Measurements from ENCODE around the gene KDM6A. TPM values are rescaled to one million over a fixed set of nuclear protein-coding genes. Genes with fewer than 3 reads are reported as not detected.
"Not testable (repeated sequence)": the region's sequence is repeated elsewhere in the genome, so short reads cannot be mapped to it uniquely, and the experiment has no call there.

KDM6A gene
- total and polyA plus RNA-seq, 4 donors: 6.3 to 42.3 (median 22.5) TPM

DNA sequence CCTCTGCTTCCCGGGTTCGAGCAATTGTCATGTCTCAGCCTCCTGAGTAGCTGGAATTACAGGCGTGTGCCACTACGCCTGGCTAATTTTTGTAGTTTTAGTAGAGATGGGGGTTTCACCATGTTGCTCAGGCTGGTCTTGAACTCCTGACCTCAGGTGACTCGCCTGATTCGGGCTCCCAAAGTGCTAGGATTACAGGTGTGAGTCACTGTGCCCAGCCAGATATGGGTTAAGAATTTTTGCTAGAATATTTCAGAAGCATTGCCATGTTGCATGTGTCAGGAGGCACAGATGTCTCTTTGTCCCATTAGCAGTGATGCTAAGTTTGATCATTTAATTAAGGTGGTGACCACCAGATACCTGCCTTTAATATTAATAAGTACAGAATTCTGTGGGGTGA is 22.1 kb upstream of the KDM6A start:
- DNase-seq; H3K36me3 ChIP-seq (ENCODE audit: control insufficient read depth in 1 of 2, insufficient read depth in 2 of 2, low read length in 1 of 2); H3K4me3 ChIP-seq (ENCODE audit: low read length in 2 of 2); H3K9me3 ChIP-seq (ENCODE audit: control insufficient read depth, low read length); H3K27me3 ChIP-seq (ENCODE audit: control insufficient read depth in 1 of 2, insufficient read depth in 2 of 2, low read length in 1 of 2); ATAC-seq (ENCODE audit: low FRiP score); H3K27ac ChIP-seq (ENCODE audit: low read depth in 1 of 2, low read length in 2 of 2); intact Hi-C loops (cut with DNase I); H3K4me1 ChIP-seq (ENCODE audit: control insufficient read depth in 1 of 2, insufficient read depth in 2 of 2, low read length in 2 of 2): not testable (repeated sequence)
- WGBS, 2 donors: 88 to 91% methylated on average over 6 of the region's 6 CpGs

DNA sequence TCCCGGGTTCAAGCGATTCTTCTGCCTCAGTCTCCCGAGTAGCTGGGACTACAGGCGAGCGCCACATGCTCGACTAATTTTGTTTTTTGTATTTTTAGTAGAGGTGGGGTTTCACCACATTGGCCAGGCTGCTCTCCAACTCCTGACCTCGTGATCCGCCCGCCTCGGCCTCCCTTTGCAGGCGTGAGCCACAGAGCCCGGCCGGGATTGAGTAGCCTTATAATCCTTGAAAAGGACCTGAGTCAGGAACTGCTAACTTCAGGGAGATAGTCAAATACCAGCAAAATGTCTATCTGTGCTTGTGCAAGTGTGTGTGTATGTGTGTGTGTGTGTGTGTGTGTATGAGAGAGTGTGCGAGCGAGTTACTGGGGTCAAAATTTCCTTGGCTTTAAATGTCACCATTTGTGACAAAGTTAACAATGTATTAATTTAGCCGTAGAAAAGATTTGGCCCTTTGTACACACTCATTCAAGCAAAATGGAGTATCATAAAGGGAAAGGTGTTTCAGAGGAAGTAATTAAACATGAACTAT is 1.8 kb upstream of the KDM6A start:
- Histone ChIP-seq H3K9me3 (ENCODE audit: control insufficient read depth, low read length) (no peaks in the 10 kb centered on the region), H3K4me3 (ENCODE audit: low read length in 2 of 2) (no peak overlapping the region), H3K36me3 (ENCODE audit: control insufficient read depth in 1 of 2, insufficient read depth in 2 of 2, low read length in 1 of 2) (no peaks in the 10 kb centered on the region), H3K4me1 (ENCODE audit: control insufficient read depth in 1 of 2, insufficient read depth in 2 of 2, low read length in 2 of 2) (no peaks in the 10 kb centered on the region), H3K27ac (ENCODE audit: low read depth in 1 of 2, low read length in 2 of 2) (no peak overlapping the region), H3K27me3 (ENCODE audit: control insufficient read depth in 1 of 2, insufficient read depth in 2 of 2, low read length in 1 of 2) (no peaks in the 10 kb centered on the region)
- intact Hi-C loops (cut with DNase I): loop anchor here in 1 of 2 donors (10.0 kb wide), 1 partner anchor 194 kb away; no protein-coding TSS in a partner anchor
- no peak for DNase-seq
- no peak for ATAC-seq (ENCODE audit: low FRiP score)
- WGBS, 2 donors: 60 to 76% methylated on average over 16 of the region's 16 CpGs

DNA sequence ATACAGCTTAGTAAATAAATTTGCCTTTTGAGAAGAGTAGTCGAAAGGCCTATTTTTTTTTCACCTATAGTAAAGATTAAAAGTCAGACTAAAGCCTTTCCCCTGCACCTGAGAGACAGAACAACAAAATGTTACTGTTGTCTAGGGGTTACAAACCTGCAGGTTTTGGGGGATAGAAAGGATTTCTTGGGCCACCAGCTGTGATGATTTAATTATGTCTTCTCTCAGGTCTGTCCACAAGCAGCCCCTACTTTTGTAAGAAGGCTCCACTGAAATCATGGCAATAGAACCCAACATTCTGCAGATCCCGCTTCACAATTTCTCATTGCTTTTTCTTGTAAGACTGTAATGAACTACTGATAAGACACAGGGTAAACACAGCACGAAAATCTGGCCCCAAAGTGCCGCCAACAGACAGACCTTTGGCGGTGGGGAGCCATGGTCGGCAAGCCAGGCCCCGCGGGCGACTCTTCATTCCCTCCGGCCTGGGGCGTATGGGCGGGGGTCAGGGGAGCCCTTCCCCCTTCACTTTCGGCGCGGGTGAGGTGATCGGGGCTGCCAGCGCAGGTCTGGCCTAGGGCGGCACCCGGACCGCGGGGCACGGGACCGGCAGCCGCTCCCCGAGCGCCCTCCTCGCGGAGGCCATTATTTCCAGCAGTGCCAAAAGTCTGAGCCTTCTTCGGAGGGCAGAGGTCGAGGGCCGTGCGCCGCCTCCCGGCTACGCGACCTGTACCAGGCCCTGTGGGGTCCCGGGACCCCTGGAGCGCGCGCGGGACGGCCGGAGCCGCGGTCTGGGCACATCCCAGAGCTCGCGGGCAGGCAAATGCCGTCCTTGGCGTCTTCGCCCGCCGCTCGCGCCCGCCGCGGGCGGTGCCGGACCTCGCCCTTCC is 812 bp upstream of the KDM6A start:
- ATAC-seq (ENCODE audit: low FRiP score) (peak; percentile 55), DNase-seq (peak in 1 of 2 donors; percentile 85)
- intact Hi-C loops (cut with DNase I): loop anchor here in 1 of 2 donors (10.0 kb wide), 1 partner anchor 193 kb away; no protein-coding TSS in a partner anchor
- no peaks in the 10 kb centered on the region for H3K27me3 ChIP-seq (ENCODE audit: control insufficient read depth in 1 of 2, insufficient read depth in 2 of 2, low read length in 1 of 2)
- 0 to 1% methylated on average over 59 to 60 of the region's 60 CpGs for WGBS, 2 donors
- peak overlapping the region; percentile 43 to 79 for H3K27ac ChIP-seq (ENCODE audit: low read depth in 1 of 2, low read length in 2 of 2)
- H3K4me3 ChIP-seq (ENCODE audit: low read length in 2 of 2): peak overlapping the region; percentile 76 to 83
- H3K36me3 ChIP-seq (ENCODE audit: control insufficient read depth in 1 of 2, insufficient read depth in 2 of 2, low read length in 1 of 2): no peaks in the 10 kb centered on the region
- H3K4me1 ChIP-seq (ENCODE audit: control insufficient read depth in 1 of 2, insufficient read depth in 2 of 2, low read length in 2 of 2): no peaks in the 10 kb centered on the region
- no peaks in the 10 kb centered on the region for H3K9me3 ChIP-seq (ENCODE audit: control insufficient read depth, low read length)

DNA sequence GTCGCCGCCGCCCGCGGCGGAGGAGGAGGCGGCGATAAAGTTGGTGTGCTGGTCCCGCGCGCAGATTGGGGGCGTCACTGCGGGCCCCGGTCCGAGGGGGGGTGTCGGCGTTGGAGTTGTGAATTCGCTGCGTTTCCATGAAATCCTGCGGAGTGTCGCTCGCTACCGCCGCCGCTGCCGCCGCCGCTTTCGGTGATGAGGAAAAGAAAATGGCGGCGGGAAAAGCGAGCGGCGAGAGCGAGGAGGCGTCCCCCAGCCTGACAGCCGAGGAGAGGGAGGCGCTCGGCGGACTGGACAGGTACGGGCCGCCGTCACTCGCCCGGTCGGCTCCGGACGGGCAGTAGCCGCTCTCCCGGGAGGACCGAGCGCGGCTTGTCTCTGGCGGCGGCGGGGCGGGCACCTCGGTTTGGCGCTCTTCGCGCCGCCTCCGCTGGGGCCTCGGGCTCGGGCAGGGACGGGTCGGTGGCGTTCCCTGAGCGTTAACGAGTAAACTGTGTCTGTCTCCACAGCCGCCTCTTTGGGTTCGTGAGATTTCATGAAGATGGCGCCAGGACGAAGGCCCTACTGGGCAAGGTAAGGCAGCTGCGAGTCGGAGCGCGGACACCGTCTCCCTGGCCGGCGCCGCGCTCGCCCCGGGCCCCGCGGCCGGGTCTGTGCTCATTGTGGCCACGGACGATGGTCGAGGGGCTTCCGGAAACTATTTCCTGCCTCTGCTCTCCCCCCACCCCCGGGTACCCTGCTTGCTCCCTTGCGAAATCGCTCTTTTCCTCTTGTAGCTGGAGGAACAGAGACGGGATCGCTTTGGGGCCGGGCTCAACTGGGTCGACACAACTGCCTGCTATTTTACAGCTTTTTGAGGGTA is 658 bp downstream of the KDM6A start:
- H3K9me3 ChIP-seq (ENCODE audit: control insufficient read depth, low read length): no peaks in the 10 kb centered on the region
- peak overlapping the region; percentile 81 to 97 for H3K4me3 ChIP-seq (ENCODE audit: low read length in 2 of 2)
- intact Hi-C loops (cut with DNase I): loop anchor here in 1 of 2 donors (10.0 kb wide), 1 partner anchor 191 kb away; no protein-coding TSS in a partner anchor
- H3K27me3 ChIP-seq (ENCODE audit: control insufficient read depth in 1 of 2, insufficient read depth in 2 of 2, low read length in 1 of 2): no peaks in the 10 kb centered on the region
- DNase-seq: peak; percentile 72 to 89
- H3K36me3 ChIP-seq (ENCODE audit: control insufficient read depth in 1 of 2, insufficient read depth in 2 of 2, low read length in 1 of 2): no peaks in the 10 kb centered on the region
- H3K27ac ChIP-seq (ENCODE audit: low read depth in 1 of 2, low read length in 2 of 2): peak overlapping the region; percentile 46 to 66
- H3K4me1 ChIP-seq (ENCODE audit: control insufficient read depth in 1 of 2, insufficient read depth in 2 of 2, low read length in 2 of 2): no peaks in the 10 kb centered on the region
- WGBS, 2 donors: 0% methylated on average over 60 to 99 of the region's 99 CpGs
- ATAC-seq (ENCODE audit: low FRiP score): peak; percentile 53

DNA sequence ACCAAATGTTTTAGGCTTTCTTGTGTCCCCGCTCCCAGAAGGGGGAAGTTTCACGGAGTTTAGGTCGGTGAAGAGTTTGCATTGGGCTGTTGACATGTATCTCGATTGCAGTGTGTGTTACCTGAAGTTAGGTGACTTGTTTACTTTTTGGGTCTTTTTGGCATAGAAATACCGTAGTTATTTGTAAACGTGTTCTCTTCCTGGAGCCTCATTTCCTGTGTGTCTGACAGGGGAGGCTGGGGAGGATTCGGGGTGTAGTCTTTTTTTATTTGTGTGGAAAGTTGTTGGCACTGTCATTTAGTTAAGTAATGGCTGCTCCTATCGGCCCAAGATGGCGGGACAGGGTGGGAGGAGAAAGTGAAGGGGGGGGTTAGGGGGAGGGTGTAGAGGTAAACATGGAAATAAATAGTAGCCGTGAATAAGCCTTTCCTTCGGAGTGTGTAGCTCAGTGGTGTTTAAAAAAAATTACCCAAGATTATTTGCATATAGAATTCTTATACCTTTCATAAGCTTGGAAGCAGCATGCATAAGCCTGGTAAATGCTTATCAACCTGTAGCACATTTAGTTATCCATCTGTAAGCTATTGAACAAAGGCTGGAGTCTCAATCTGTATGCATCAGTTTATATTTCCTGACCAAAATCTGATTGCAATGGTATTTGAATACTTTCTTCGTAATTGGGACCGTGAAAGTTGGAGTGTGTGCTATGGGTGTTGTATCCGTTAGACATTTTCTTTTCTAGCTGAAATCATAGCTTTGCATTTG is 1.6 kb downstream of the KDM6A start:
- no peak for DNase-seq
- ATAC-seq (ENCODE audit: low FRiP score): no peak
- H3K9me3 ChIP-seq (ENCODE audit: control insufficient read depth, low read length): no peaks in the 10 kb centered on the region
- intact Hi-C loops (cut with DNase I): loop anchor here (5.0 to 10.0 kb wide), 2 partner anchors 190 to 193 kb away; no protein-coding TSS in a partner anchor
- 0 to 3% methylated on average over 14 of the region's 14 CpGs for WGBS, 2 donors
- H3K27me3 ChIP-seq (ENCODE audit: control insufficient read depth in 1 of 2, insufficient read depth in 2 of 2, low read length in 1 of 2): no peaks in the 10 kb centered on the region
- peak overlapping the region; percentile 46 to 66 for H3K27ac ChIP-seq (ENCODE audit: low read depth in 1 of 2, low read length in 2 of 2)
- peak overlapping the region; percentile 81 to 97 for H3K4me3 ChIP-seq (ENCODE audit: low read length in 2 of 2)
- H3K36me3 ChIP-seq (ENCODE audit: control insufficient read depth in 1 of 2, insufficient read depth in 2 of 2, low read length in 1 of 2): no peaks in the 10 kb centered on the region
- H3K4me1 ChIP-seq (ENCODE audit: control insufficient read depth in 1 of 2, insufficient read depth in 2 of 2, low read length in 2 of 2): no peaks in the 10 kb centered on the region

DNA sequence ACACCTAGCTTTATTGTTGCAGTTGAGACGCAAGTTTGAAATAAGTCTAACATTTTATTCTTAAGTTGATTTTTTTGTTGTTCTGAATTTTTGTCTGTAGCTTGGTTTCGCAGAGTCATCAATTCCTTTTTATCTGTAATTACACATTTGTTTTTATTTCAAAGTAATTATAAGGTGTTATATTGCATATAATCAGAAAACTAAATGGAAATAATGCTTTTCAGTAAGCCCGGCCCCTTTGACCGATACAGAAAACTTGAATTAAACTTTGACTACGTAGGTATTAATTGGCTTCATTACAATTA is 2.1 kb downstream of the KDM6A start:
- Histone ChIP-seq H3K9me3 (ENCODE audit: control insufficient read depth, low read length) (no peaks in the 10 kb centered on the region), H3K36me3 (ENCODE audit: control insufficient read depth in 1 of 2, insufficient read depth in 2 of 2, low read length in 1 of 2) (no peaks in the 10 kb centered on the region), H3K4me3 (ENCODE audit: low read length in 2 of 2) (peak overlapping the region; percentile 81 to 97), H3K27ac (ENCODE audit: low read depth in 1 of 2, low read length in 2 of 2) (no peak overlapping the region), H3K4me1 (ENCODE audit: control insufficient read depth in 1 of 2, insufficient read depth in 2 of 2, low read length in 2 of 2) (no peaks in the 10 kb centered on the region), H3K27me3 (ENCODE audit: control insufficient read depth in 1 of 2, insufficient read depth in 2 of 2, low read length in 1 of 2) (no peaks in the 10 kb centered on the region)
- WGBS, 2 donors: 9 to 34% methylated on average over 5 of the region's 5 CpGs
- DNase-seq (no peak), ATAC-seq (ENCODE audit: low FRiP score) (no peak)
- intact Hi-C loops (cut with DNase I): loop anchor here (5.0 to 10.0 kb wide), 2 partner anchors 190 to 192 kb away; no protein-coding TSS in a partner anchor

DNA sequence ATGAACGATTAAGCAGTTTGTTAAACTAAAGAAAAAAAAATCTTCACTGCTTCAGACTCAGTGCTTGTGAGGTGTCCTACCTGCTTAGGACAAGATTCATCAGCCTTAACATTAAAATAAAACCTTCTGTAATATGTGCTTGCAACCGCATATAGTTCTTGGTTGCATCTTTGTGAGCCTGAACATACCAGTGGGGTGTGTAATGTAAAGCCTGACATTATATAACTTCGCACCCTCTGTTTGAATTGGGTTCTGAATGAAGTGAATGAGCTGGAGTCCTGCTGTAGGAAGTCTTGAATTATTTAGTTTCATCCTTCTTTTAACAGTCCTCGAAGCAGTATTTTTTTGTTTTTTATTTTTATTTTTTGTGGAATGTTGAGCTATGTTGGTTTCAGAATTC is 3.1 kb downstream of the KDM6A start:
- Histone ChIP-seq H3K36me3 (ENCODE audit: control insufficient read depth in 1 of 2, insufficient read depth in 2 of 2, low read length in 1 of 2) (no peaks in the 10 kb centered on the region), H3K27ac (ENCODE audit: low read depth in 1 of 2, low read length in 2 of 2) (no peak overlapping the region), H3K27me3 (ENCODE audit: control insufficient read depth in 1 of 2, insufficient read depth in 2 of 2, low read length in 1 of 2) (no peaks in the 10 kb centered on the region), H3K4me1 (ENCODE audit: control insufficient read depth in 1 of 2, insufficient read depth in 2 of 2, low read length in 2 of 2) (no peaks in the 10 kb centered on the region), H3K4me3 (ENCODE audit: low read length in 2 of 2) (no peak overlapping the region), H3K9me3 (ENCODE audit: control insufficient read depth, low read length) (no peaks in the 10 kb centered on the region)
- intact Hi-C loops (cut with DNase I): loop anchor here (5.0 to 10.0 kb wide), 2 partner anchors 189 to 191 kb away; no protein-coding TSS in a partner anchor
- no peak for ATAC-seq (ENCODE audit: low FRiP score)
- WGBS, 2 donors: 11 to 42% methylated on average over 4 of the region's 4 CpGs
- DNase-seq: no peak

DNA sequence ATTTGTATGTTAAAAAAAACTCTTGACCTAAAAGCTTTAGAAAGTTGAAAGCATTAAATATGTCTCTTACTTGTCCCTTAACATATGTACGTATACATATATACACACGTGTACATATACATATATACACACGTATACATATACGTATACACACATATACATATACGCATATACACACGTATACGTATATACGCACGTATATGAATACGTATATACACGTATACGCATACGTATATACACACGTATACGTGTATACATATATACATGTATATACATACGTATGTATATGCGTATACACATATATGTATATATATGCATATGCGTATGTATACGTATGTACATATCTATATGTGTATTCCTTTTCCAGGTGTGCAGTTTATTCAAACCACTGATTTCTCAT is 3.8 kb downstream of the KDM6A start:
- H3K27me3 ChIP-seq (ENCODE audit: control insufficient read depth in 1 of 2, insufficient read depth in 2 of 2, low read length in 1 of 2): no peaks in the 10 kb centered on the region
- intact Hi-C loops (cut with DNase I): loop anchor here (5.0 to 10.0 kb wide), 2 partner anchors 188 to 191 kb away; no protein-coding TSS in a partner anchor
- H3K4me1 ChIP-seq (ENCODE audit: control insufficient read depth in 1 of 2, insufficient read depth in 2 of 2, low read length in 2 of 2): no peaks in the 10 kb centered on the region
- no peak for DNase-seq
- 80 to 89% methylated on average over 19 of the region's 19 CpGs for WGBS, 2 donors
- H3K36me3 ChIP-seq (ENCODE audit: control insufficient read depth in 1 of 2, insufficient read depth in 2 of 2, low read length in 1 of 2): no peaks in the 10 kb centered on the region
- H3K9me3 ChIP-seq (ENCODE audit: control insufficient read depth, low read length): no peaks in the 10 kb centered on the region
- H3K27ac ChIP-seq (ENCODE audit: low read depth in 1 of 2, low read length in 2 of 2): no peak overlapping the region
- ATAC-seq (ENCODE audit: low FRiP score): no peak
- H3K4me3 ChIP-seq (ENCODE audit: low read length in 2 of 2): no peak overlapping the region
